ENCODE measurements around the gene GDI2. TPM values are rescaled to one million over a fixed set of nuclear protein-coding genes. Genes with fewer than 3 reads are reported as not detected.
"Not testable (repeated sequence)": the region's sequence is repeated elsewhere in the genome, so short reads cannot be mapped to it uniquely, and the experiment has no call there.

Gene GDI2
- total RNA-seq, 2 experiments from 2014 or later, result 265 to 292 TPM

DNA sequence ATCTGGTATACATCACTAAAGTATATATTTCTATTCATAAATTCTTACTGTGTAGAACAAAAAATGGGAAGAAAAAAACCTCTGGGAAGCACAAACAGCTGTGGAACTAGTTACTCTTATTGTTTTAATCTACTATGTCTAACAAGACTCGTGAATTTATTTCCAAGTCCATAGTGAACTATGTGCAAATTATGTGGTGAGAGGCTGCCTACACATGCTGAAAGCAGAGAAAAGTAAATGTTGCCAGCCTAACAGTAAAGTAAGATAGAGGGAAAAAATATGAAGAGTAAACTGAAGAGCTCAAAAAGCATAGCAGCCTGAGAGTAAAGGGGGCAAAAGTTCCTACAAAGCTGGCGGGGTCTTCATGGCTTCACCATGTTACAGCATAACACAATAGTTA lies 3.0 kb downstream of the GDI2 start:
- CTCF ChIA-PET (ENCODE audit: unreplicated experiment), result interaction anchor here (0.9 to 1.1 kb wide), 2 partner anchors 16 to 180 kb away, joined by 3 to 4 read pairs; no protein-coding TSS in a partner anchor
- intact Hi-C loops (cut with micrococcal nuclease; ENCODE audit: unreplicated experiment), result loop anchor here (2.0 to 10.0 kb wide), 2 partner anchors 119 to 275 kb away; partner anchors contain the start of gene RBM17
- Histone ChIP-seq H3K36me3 (ENCODE audit: insufficient read depth, low read length) (peaks cover 73% of the 10 kb centered on the region), H4K20me1 (ENCODE audit: insufficient read depth, low read length) (peaks cover 46% of the 10 kb centered on the region), H3K27ac (ENCODE audit: low read depth, low read length, poor library complexity, severe bottlenecking) (peak overlapping the region; percentile 85), H3K4me1 (ENCODE audit: insufficient read depth, low read length, poor library complexity, severe bottlenecking) (peaks cover 68% of the 10 kb centered on the region), H3K9me3 (ENCODE audit: low read length) (no peaks in the 10 kb centered on the region), H3K79me2 (ENCODE audit: insufficient read depth, low read depth, low read length) (peaks cover 95% of the 10 kb centered on the region), H3K4me2 (ENCODE audit: low read length) (peak overlapping the region; percentile 94), H3K9me2 (ENCODE audit: insufficient read depth, low read length) (no peaks in the 10 kb centered on the region), H3K4me3 (ENCODE audit: low read depth, low read length, poor library complexity, severe bottlenecking) (peak overlapping the region; percentile 94), H2AFZ (ENCODE audit: low read length) (no peak overlapping the region)
- TF ChIP-seq EZH2phosphoT487 (IDR thresholded peaks at IDR 0.05; ENCODE audit: borderline replicate concordance, low read depth, low read length), result no peak
- TF ChIP-seq, protein P1, sequence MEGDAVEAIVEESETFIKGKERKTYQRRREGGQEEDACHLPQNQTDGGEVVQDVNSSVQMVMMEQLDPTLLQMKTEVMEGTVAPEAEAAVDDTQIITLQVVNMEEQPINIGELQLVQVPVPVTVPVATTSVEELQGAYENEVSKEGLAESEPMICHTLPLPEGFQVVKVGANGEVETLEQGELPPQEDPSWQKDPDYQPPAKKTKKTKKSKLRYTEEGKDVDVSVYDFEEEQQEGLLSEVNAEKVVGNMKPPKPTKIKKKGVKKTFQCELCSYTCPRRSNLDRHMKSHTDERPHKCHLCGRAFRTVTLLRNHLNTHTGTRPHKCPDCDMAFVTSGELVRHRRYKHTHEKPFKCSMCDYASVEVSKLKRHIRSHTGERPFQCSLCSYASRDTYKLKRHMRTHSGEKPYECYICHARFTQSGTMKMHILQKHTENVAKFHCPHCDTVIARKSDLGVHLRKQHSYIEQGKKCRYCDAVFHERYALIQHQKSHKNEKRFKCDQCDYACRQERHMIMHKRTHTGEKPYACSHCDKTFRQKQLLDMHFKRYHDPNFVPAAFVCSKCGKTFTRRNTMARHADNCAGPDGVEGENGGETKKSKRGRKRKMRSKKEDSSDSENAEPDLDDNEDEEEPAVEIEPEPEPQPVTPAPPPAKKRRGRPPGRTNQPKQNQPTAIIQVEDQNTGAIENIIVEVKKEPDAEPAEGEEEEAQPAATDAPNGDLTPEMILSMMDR (conservative IDR thresholded peaks at IDR 0.05; ENCODE audit: low read length), result no peak
- POLR2A ChIA-PET, result interaction anchor here (0.6 to 7.9 kb wide), 16 partner anchors 9 to 129 kb away, joined by 3 to 144 read pairs (median 5); no protein-coding TSS in a partner anchor
- DNase-seq (ENCODE audit: low spot score), result peak; percentile 34
- BruUV-seq (replicated peaks), result no TSS peak

DNA sequence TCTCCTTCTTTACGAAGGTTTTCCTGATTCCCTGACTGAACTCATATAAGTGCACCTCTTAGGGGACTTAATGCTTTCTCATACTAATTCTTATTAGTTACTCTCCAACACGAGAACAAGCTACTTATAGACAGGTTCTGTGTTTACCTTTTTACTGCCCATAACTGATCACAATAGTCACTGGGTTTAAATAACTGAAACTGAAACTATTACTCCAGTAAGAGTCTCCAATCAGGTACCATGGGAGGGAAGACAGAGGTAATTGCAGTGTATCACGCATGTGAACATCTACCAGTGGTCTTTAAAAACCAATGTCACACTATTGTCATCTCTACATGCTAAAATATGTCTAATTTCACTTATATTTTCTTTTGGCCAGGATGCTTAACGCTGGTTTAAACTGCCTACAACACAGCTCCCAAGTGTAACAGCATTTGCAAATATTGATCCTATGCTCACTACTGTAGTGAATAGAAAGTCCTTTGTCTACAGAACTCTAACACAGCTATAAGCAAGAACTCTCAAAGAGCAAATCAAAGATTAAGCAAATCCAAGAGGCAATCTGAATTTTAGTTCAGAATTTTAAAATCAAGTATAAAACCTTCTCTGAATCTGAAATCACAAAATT lies 3.6 kb downstream of the GDI2 start:
- no peak overlapping the region for H2AFZ ChIP-seq (ENCODE audit: low read length)
- H3K4me3 ChIP-seq (ENCODE audit: low read depth, low read length, poor library complexity, severe bottlenecking), result peak overlapping the region; percentile 94
- POLR2A ChIA-PET, result interaction anchor here (0.6 to 7.9 kb wide), 13 partner anchors 8 to 154 kb away, joined by 3 to 144 read pairs (median 4); partner anchors contain the start of genes ANKRD16 and FBH1
- TF ChIP-seq, protein P1 (conservative IDR thresholded peaks at IDR 0.05; ENCODE audit: low read length), result no peak
- TF ChIP-seq EZH2phosphoT487 (IDR thresholded peaks at IDR 0.05; ENCODE audit: borderline replicate concordance, low read depth, low read length), result no peak
- no peak for DNase-seq (ENCODE audit: low spot score)
- H3K27ac ChIP-seq (ENCODE audit: low read depth, low read length, poor library complexity, severe bottlenecking), result peak overlapping the region; percentile 85
- H3K4me1 ChIP-seq (ENCODE audit: insufficient read depth, low read length, poor library complexity, severe bottlenecking), result peaks cover 66% of the 10 kb centered on the region
- H3K36me3 ChIP-seq (ENCODE audit: insufficient read depth, low read length), result peaks cover 74% of the 10 kb centered on the region
- H3K9me3 ChIP-seq (ENCODE audit: low read length), result no peaks in the 10 kb centered on the region
- H3K9me2 ChIP-seq (ENCODE audit: insufficient read depth, low read length), result no peaks in the 10 kb centered on the region
- peak overlapping the region; percentile 94 for H3K4me2 ChIP-seq (ENCODE audit: low read length)
- no TSS peak for BruUV-seq (replicated peaks)
- peaks cover 95% of the 10 kb centered on the region for H3K79me2 ChIP-seq (ENCODE audit: insufficient read depth, low read depth, low read length)
- CTCF ChIA-PET (ENCODE audit: unreplicated experiment), result interaction anchor here (0.9 kb wide), 1 partner anchor 180 kb away, joined by 4 read pairs; no protein-coding TSS in a partner anchor
- intact Hi-C loops (cut with micrococcal nuclease; ENCODE audit: unreplicated experiment), result loop anchor here (2.0 to 10.0 kb wide), 2 partner anchors 119 to 275 kb away; partner anchors contain the start of gene RBM17
- peaks cover 46% of the 10 kb centered on the region for H4K20me1 ChIP-seq (ENCODE audit: insufficient read depth, low read length)

DNA sequence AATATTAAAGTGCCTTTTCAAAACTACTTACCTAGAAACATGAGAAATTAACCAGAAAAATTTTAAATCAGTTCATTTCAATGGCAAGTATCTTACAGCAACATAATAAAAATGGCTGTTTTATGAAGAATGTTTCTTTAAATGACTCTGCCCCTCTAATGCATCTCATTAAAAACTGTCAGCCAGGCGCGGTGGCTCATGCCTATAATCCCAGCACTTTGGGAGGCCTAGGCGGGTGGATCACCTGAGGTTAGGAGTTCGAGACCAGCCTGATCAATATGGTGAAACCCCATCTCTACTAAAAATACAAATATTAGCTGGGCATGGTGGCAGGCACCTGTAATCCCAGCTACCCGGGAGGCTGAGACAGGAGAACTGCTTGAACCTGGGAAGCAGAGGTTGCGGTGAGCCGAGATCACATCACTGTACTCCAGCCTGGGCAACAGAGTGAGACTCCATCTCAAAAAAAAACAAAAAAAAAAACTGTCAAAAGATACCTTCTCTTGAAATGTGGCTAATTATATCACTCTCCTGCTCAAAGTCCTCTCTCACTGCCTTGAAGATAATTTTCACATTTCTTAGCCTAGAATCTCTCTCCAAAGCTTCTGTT lies 4.3 kb downstream of the GDI2 start:
- intact Hi-C loops (cut with micrococcal nuclease; ENCODE audit: unreplicated experiment); H2AFZ ChIP-seq (ENCODE audit: low read length); DNase-seq (ENCODE audit: low spot score); CTCF ChIA-PET (ENCODE audit: unreplicated experiment); H3K9me2 ChIP-seq (ENCODE audit: insufficient read depth, low read length); BruUV-seq (replicated peaks); H3K9me3 ChIP-seq (ENCODE audit: low read length): not testable (repeated sequence)
- peak overlapping the region; percentile 94 for H3K4me2 ChIP-seq (ENCODE audit: low read length)
- POLR2A ChIA-PET, result interaction anchor here (0.6 to 7.9 kb wide), 9 partner anchors 8 to 125 kb away, joined by 3 to 144 read pairs (median 4); no protein-coding TSS in a partner anchor
- peak overlapping the region; percentile 94 for H3K4me3 ChIP-seq (ENCODE audit: low read depth, low read length, poor library complexity, severe bottlenecking)
- H4K20me1 ChIP-seq (ENCODE audit: insufficient read depth, low read length), result peaks cover 52% of the 10 kb centered on the region
- H3K4me1 ChIP-seq (ENCODE audit: insufficient read depth, low read length, poor library complexity, severe bottlenecking), result peaks cover 66% of the 10 kb centered on the region
- H3K36me3 ChIP-seq (ENCODE audit: insufficient read depth, low read length), result peaks cover 82% of the 10 kb centered on the region
- H3K79me2 ChIP-seq (ENCODE audit: insufficient read depth, low read depth, low read length), result peaks cover 95% of the 10 kb centered on the region
- peak overlapping the region; percentile 85 for H3K27ac ChIP-seq (ENCODE audit: low read depth, low read length, poor library complexity, severe bottlenecking)

All from OCI-LY7 (cell line).